HEK293 (cell line): ENCODE measurements around the gene SNN.
A peak's percentile ranks its signal among the peaks of the same experiment; 100 is the strongest.

ENCODE experiments used
- GLI2 ChIP-seq: fragments of 450-650 bp; formaldehyde crosslinking; IDR thresholded peaks from 2 replicates; pipeline ENCODE4; 2017; ENCODE audit warnings: missing biosample characterization, missing genetic modification characterization, low read depth, borderline replicate concordance
- GLI4 ChIP-seq: fragments of 450-650 bp; formaldehyde crosslinking; IDR thresholded peaks from 2 replicates; pipeline ENCODE4 v1.5.1; 2016; ENCODE audit warnings: missing biosample characterization, missing genetic modification characterization
- IKZF3 ChIP-seq: fragments of 450-650 bp; IDR thresholded peaks from 2 replicates; pipeline ENCODE4 v1.5.0; 2018; ENCODE audit warnings: missing biosample characterization, mild to moderate bottlenecking, missing genetic modification characterization, moderate library complexity
- KLF8 ChIP-seq: fragments of 450-650 bp; formaldehyde crosslinking; IDR thresholded peaks from 2 replicates; pipeline ENCODE4 v1.5.1; 2016; ENCODE audit warnings: missing biosample characterization, missing genetic modification characterization
- PRDM6 ChIP-seq: fragments of 450-650 bp; formaldehyde crosslinking; IDR thresholded peaks from 2 replicates; pipeline ENCODE4 v1.5.1; 2017; ENCODE audit warnings: missing biosample characterization, missing genetic modification characterization
- REST ChIP-seq: fragments of 450-650 bp; formaldehyde crosslinking; IDR thresholded peaks from 2 replicates; pipeline ENCODE4 v1.5.1; 2016; ENCODE audit warnings: missing biosample characterization, missing genetic modification characterization
- SETDB1 ChIP-seq: IDR thresholded peaks from one replicate; pipeline ENCODE4 v1.6.1; 2017; ENCODE audit warnings: mild to moderate bottlenecking, low read length, moderate library complexity, mixed read lengths; ENCODE audit not compliant: insufficient read length
- SP3 ChIP-seq: fragments of 450-650 bp; formaldehyde crosslinking; IDR thresholded peaks from 2 replicates; pipeline ENCODE4 v1.5.1; 2016; ENCODE audit warnings: missing biosample characterization, missing genetic modification characterization
- ZBTB10 ChIP-seq: fragments of 450-650 bp; formaldehyde crosslinking; IDR thresholded peaks from 2 replicates; pipeline ENCODE4 v1.5.1; 2016; ENCODE audit warnings: missing biosample characterization, missing genetic modification characterization
- ZBTB17 ChIP-seq: fragments of 450-650 bp; formaldehyde crosslinking; IDR thresholded peaks from 2 replicates; pipeline ENCODE4 v1.5.1; 2016; ENCODE audit warnings: missing biosample characterization, missing genetic modification characterization
- ZBTB21 ChIP-seq: fragments of 450-650 bp; formaldehyde crosslinking; IDR thresholded peaks from 2 replicates; pipeline ENCODE4 v1.5.1; 2017; ENCODE audit warnings: missing biosample characterization, missing genetic modification characterization
- ZEB2 ChIP-seq: fragments of 450-650 bp; formaldehyde crosslinking; IDR thresholded peaks from 2 replicates; pipeline ENCODE4 v1.5.1; 2016; ENCODE audit warnings: missing biosample characterization, missing genetic modification characterization
- ZFHX2 ChIP-seq: fragments of 450-650 bp; formaldehyde crosslinking; conservative IDR thresholded peaks from 2 replicates; pipeline ENCODE4 v1.5.1; 2016; ENCODE audit warnings: missing biosample characterization, missing genetic modification characterization
- ZNF121 ChIP-seq: fragments of 450-650 bp; formaldehyde crosslinking; IDR thresholded peaks from 2 replicates; pipeline ENCODE4 v1.5.1; 2016; ENCODE audit warnings: missing biosample characterization, missing genetic modification characterization
- ZNF138 ChIP-seq: fragments of 450-650 bp; formaldehyde crosslinking; IDR thresholded peaks from 2 replicates; pipeline ENCODE4 v1.5.1; 2016; ENCODE audit warnings: missing biosample characterization, missing genetic modification characterization, borderline replicate concordance
- ZNF16 ChIP-seq: fragments of 450-650 bp; formaldehyde crosslinking; IDR thresholded peaks from 2 replicates; pipeline ENCODE4 v1.5.1; 2016; ENCODE audit warnings: low read depth, missing biosample characterization, missing genetic modification characterization
- ZNF184 ChIP-seq: fragments of 450-650 bp; IDR thresholded peaks from 2 replicates; pipeline ENCODE4 v1.5.1; 2018; ENCODE audit warnings: missing biosample characterization, mild to moderate bottlenecking, missing genetic modification characterization
- ZNF211 ChIP-seq: fragments of 450-650 bp; formaldehyde crosslinking; IDR thresholded peaks from 2 replicates; pipeline ENCODE4 v1.5.1; 2016; ENCODE audit warnings: low read depth, missing biosample characterization, missing genetic modification characterization
- ZNF23 ChIP-seq: fragments of 450-650 bp; formaldehyde crosslinking; IDR thresholded peaks from 2 replicates; pipeline ENCODE4 v1.5.1; 2016; ENCODE audit warnings: missing biosample characterization, missing genetic modification characterization, borderline replicate concordance
- ZNF292 ChIP-seq: fragments of 450-650 bp; formaldehyde crosslinking; IDR thresholded peaks from 2 replicates; pipeline ENCODE4 v1.5.1; 2016; ENCODE audit warnings: low read depth, missing biosample characterization, missing genetic modification characterization, borderline replicate concordance
- ZNF391 ChIP-seq: fragments of 450-650 bp; formaldehyde crosslinking; IDR thresholded peaks from 2 replicates; pipeline ENCODE4 v1.5.1; 2016; ENCODE audit warnings: low read depth, missing biosample characterization, missing genetic modification characterization, borderline replicate concordance
- ZNF473 ChIP-seq: fragments of 450-650 bp; formaldehyde crosslinking; IDR thresholded peaks from 2 replicates; pipeline ENCODE4 v1.5.1; 2017; ENCODE audit warnings: missing biosample characterization, missing genetic modification characterization
- ZNF514 ChIP-seq: fragments of 450-650 bp; formaldehyde crosslinking; IDR thresholded peaks from 2 replicates; pipeline ENCODE4 v1.5.1; 2016; ENCODE audit warnings: missing biosample characterization, missing genetic modification characterization
- ZNF521 ChIP-seq: fragments of 450-650 bp; formaldehyde crosslinking; IDR thresholded peaks from 2 replicates; pipeline ENCODE4 v1.5.1; 2017; ENCODE audit warnings: missing biosample characterization, mild to moderate bottlenecking, missing genetic modification characterization
- ZNF560 ChIP-seq: fragments of 450-650 bp; formaldehyde crosslinking; IDR thresholded peaks from 2 replicates; pipeline ENCODE4 v1.5.1; 2017; ENCODE audit warnings: missing biosample characterization, missing genetic modification characterization, borderline replicate concordance
- ZNF626 ChIP-seq: fragments of 450-650 bp; sonication (Bioruptor Pico); formaldehyde crosslinking; IDR thresholded peaks from 2 replicates; pipeline ENCODE4 v1.5.1; 2018; ENCODE audit warnings: missing biosample characterization, missing genetic modification characterization, inconsistent platforms
- ZNF639 ChIP-seq: fragments of 450-650 bp; formaldehyde crosslinking; IDR thresholded peaks from 2 replicates; pipeline ENCODE4 v1.5.1; 2016; ENCODE audit warnings: missing biosample characterization, missing genetic modification characterization
- ZNF777 ChIP-seq: fragments of 450-650 bp; formaldehyde crosslinking; IDR thresholded peaks from 2 replicates; pipeline ENCODE4 v1.5.1; 2017; ENCODE audit warnings: missing biosample characterization, missing genetic modification characterization, borderline replicate concordance
- ZNF791 ChIP-seq: fragments of 450-650 bp; formaldehyde crosslinking; IDR thresholded peaks from 2 replicates; pipeline ENCODE4 v1.5.1; 2016; ENCODE audit warnings: missing biosample characterization, missing genetic modification characterization
- ZNF837 ChIP-seq: fragments of 450-650 bp; formaldehyde crosslinking; IDR thresholded peaks from 2 replicates; pipeline ENCODE4 v1.5.1; 2016; ENCODE audit warnings: missing biosample characterization, missing genetic modification characterization
- ZNF843 ChIP-seq: fragments of 450-650 bp; formaldehyde crosslinking; IDR thresholded peaks from 2 replicates; pipeline ENCODE4 v1.5.1; 2016; ENCODE audit warnings: missing biosample characterization, missing genetic modification characterization

SNN gene

GRCh38 chr16:11639925-11640899 is 28.0 kb upstream of the SNN start (continued):
- TF ChIP-seq ZNF23 (no peak), ZFHX2 (tag by site-specific recombination) (peak; percentile 94), GLI2 (tag by site-specific recombination) (no peak), ZNF473 (tag by site-specific recombination) (no peak), ZNF16 (tag by site-specific recombination) (no peak), ZBTB17 (tag by site-specific recombination) (peak; percentile 95), ZNF837 (tag by site-specific recombination) (no peak), SP3 (no peak), REST (tag by site-specific recombination) (no peak), ZNF521 (tag by site-specific recombination) (no peak), ZEB2 (peak; percentile 91), GLI4 (tag by site-specific recombination) (no peak), ZNF843 (tag by site-specific recombination) (no peak), ZNF626 (no peak), ZBTB21 (tag by site-specific recombination) (peak; percentile 98), ZNF138 (no peak), ZNF292 (tag by site-specific recombination) (no peak), ZNF639 (tag by site-specific recombination) (peak; percentile 58; the same call in 1 of the 2 replicates), ZNF391 (peak; percentile 50; the same call in 1 of the 2 replicates), SETDB1 (no peak), ZNF121 (no peak), ZNF777 (tag by site-specific recombination) (no peak), PRDM6 (tag by site-specific recombination) (no peak), ZBTB10 (no peak), ZNF791 (tag by site-specific recombination) (no peak), ZNF514 (tag by site-specific recombination) (no peak), KLF8 (peak; percentile 53; the same call in 1 of the 2 replicates), ZNF211 (tag by site-specific recombination) (no peak), ZNF184 (tag by site-specific recombination) (peak; percentile 65; the same call in 1 of the 2 replicates), ZNF560 (tag by site-specific recombination) (no peak), IKZF3 (tag by site-specific recombination) (peak; percentile 75)
